OCI-LY7 (cell line): ENCODE results near the gene SRSF2. TPM values are rescaled to one million over a fixed set of nuclear protein-coding genes. Genes with fewer than 3 reads are reported as not detected.
A peak's percentile ranks its signal among the peaks of the same experiment; 100 is the strongest.

Experiments used
- BruUV-seq: library from RNA; stranded (reverse); fragments of 400-500 nt; replicated peaks from 2 replicates; lab custom pipeline; 2021; lab: Mats Ljungman, UMichigan
- CTCF ChIA-PET: fragments of 300-600 bp; sonication (Branson Sonifier 250); formaldehyde crosslinking; loops from one replicate; lab custom pipeline; 2022; ENCODE audit warnings: antibody characterized with exemption; ENCODE audit not compliant: unreplicated experiment; lab: Charles Lee
- POLR2A ChIA-PET: fragments of 300-600 bp; sonication (Branson Sonifier 250); formaldehyde crosslinking; loops from one replicate; lab custom pipeline; 2022; ENCODE audit warnings: antibody characterized with exemption; lab: Charles Lee
- DNase-seq: peaks from one replicate; pipeline ENCODE4 v3.0.0-alpha.2; 2015; ENCODE audit warnings: low spot score
- H2AFZ ChIP-seq: fragments of 200-600 bp; sonication (generic), shearing (Covaris generic); 2 replicates; pipeline ENCODE4 v1.6.1; 2014; ENCODE audit warnings: mild to moderate bottlenecking, antibody characterized with exemption, low read length, moderate library complexity
- H3K27ac ChIP-seq: fragments of 200-600 bp; sonication (generic); 2 replicates; pipeline ENCODE4 v1.5.1; 2014; ENCODE audit warnings: mixed run types, low read depth, mild to moderate bottlenecking, moderate library complexity, low read length, inconsistent platforms; ENCODE audit not compliant: poor library complexity, severe bottlenecking
- H3K36me3 ChIP-seq: fragments of 200-600 bp; sonication (generic); 2 replicates; pipeline ENCODE4 v1.6.1; 2014; ENCODE audit warnings: mild to moderate bottlenecking, antibody characterized with exemption, low read length, moderate library complexity, mixed read lengths; ENCODE audit not compliant: insufficient read depth
- H3K4me1 ChIP-seq: fragments of 200-600 bp; sonication (generic); 2 replicates; pipeline ENCODE4 v1.5.1; 2014; ENCODE audit warnings: mild to moderate bottlenecking, low read length; ENCODE audit not compliant: insufficient read depth, poor library complexity, severe bottlenecking
- H3K4me2 ChIP-seq: fragments of 200-600 bp; sonication (generic); 2 replicates; pipeline ENCODE4 v1.6.1; 2014; ENCODE audit warnings: mild to moderate bottlenecking, low read length
- H3K4me3 ChIP-seq: fragments of 200-600 bp; sonication (generic); 2 replicates; pipeline ENCODE4 v1.5.1; 2014; ENCODE audit warnings: mild to moderate bottlenecking, low read depth, low read length; ENCODE audit not compliant: poor library complexity, severe bottlenecking
- H3K79me2 ChIP-seq: fragments of 200-600 bp; sonication (generic); 2 replicates; pipeline ENCODE4 v1.6.1; 2016; ENCODE audit warnings: low read depth, mild to moderate bottlenecking, low read length, moderate library complexity, mixed read lengths; ENCODE audit not compliant: insufficient read depth
- H3K9me2 ChIP-seq: fragments of 200-600 bp; sonication (generic); 2 replicates; pipeline ENCODE4 v1.6.1; 2016; ENCODE audit warnings: mild to moderate bottlenecking, low read length, mixed read lengths; ENCODE audit not compliant: insufficient read depth
- H3K9me3 ChIP-seq: fragments of 200-600 bp; sonication (generic); 2 replicates; pipeline ENCODE4 v1.6.1; 2014; ENCODE audit warnings: mild to moderate bottlenecking, mixed run types, low read length, mixed read lengths
- H4K20me1 ChIP-seq: fragments of 200-600 bp; sonication (generic); 2 replicates; pipeline ENCODE4 v1.6.1; 2014; ENCODE audit warnings: mild to moderate bottlenecking, antibody characterized with exemption, low read length, moderate library complexity, mixed read lengths; ENCODE audit not compliant: insufficient read depth
- CTCF ChIP-seq: fragments of 200-600 bp; sonication (generic); conservative IDR thresholded peaks from 2 replicates; pipeline ENCODE4 v1.5.1; 2014; ENCODE audit warnings: mild to moderate bottlenecking, antibody characterized with exemption, low read length, moderate library complexity, mixed read lengths
- EZH2phosphoT487 ChIP-seq: fragments of 200-600 bp; sonication (generic); IDR thresholded peaks from 2 replicates; pipeline ENCODE4 v1.6.1; 2018; ENCODE audit warnings: low read depth, borderline replicate concordance, mild to moderate bottlenecking, mixed run types, antibody characterized with exemption, low read length, moderate library complexity, mixed read lengths
- intact Hi-C: fragments of 100-400 bp; cut with micrococcal nuclease; formaldehyde crosslinking; loops from one replicate; pipeline ENCODE4 v1.10.0; 2022; ENCODE audit not compliant: unreplicated experiment
- total RNA-seq, 2 experiments: library from RNA; depleted of rRNA in 1 of 2; stranded (reverse); fragments of >200 nt in 1 of 2; shearing (Covaris generic) in 1 of 2; gene quantifications; 2 replicates each; pipeline ENCODE4 v1.2.3, GENCODE V29; 2014 to 2022

The SRSF2 gene
- total RNA-seq, 2 experiments from 2014 or later = 619 to 2,207 TPM

- 0 out of 2 replicates have a peak, but pooled peaks cover under 1% of the 10 kb centered on the region for H3K36me3 ChIP-seq
- H3K27ac ChIP-seq = no peak overlapping the region
- no peaks in the 10 kb centered on the region for H3K9me2 ChIP-seq
- 0 out of 2 replicates have a peak, but pooled peaks have one; percentile 37 for TF ChIP-seq CTCF
- no peak for TF ChIP-seq EZH2phosphoT487
- intact Hi-C loops = no loop called here
- H3K4me3 ChIP-seq = no peak overlapping the region
- BruUV-seq = no TSS peak
- H2AFZ ChIP-seq = no peak overlapping the region
- no peaks in the 10 kb centered on the region for H3K79me2 ChIP-seq
- H3K4me1 ChIP-seq = peaks cover 11% of the 10 kb centered on the region
- no peak overlapping the region for H3K4me2 ChIP-seq
- DNase-seq = no peak
- H3K9me3 ChIP-seq = no peaks in the 10 kb centered on the region
- POLR2A ChIA-PET = interaction anchor here (0.5 kb wide), 1 partner anchor 20 kb away, joined by 3 read pairs; no protein-coding TSS in a partner anchor
- CTCF ChIA-PET = interaction anchor here (0.6 kb wide), 1 partner anchor 180 kb away, joined by 3 read pairs; no protein-coding TSS in a partner anchor
- no peaks in the 10 kb centered on the region for H4K20me1 ChIP-seq
Measured at GRCh38 chr17:76707985-76708807, 28.9 kb downstream of the SRSF2 start.

- intact Hi-C loops = no loop called here
Measured at GRCh38 chr17:76706817-76707216, 30.3 kb downstream of the SRSF2 start.

More at GRCh38 chr17:76706817-76707216, 30.3 kb downstream of the SRSF2 start:
- no peak for DNase-seq
- Histone ChIP-seq H3K9me3 (no peaks in the 10 kb centered on the region), H3K27ac (no peak overlapping the region), H3K4me1 (peaks cover 11% of the 10 kb centered on the region), H2AFZ (no peak overlapping the region), H3K79me2 (no peaks in the 10 kb centered on the region), H3K36me3 (no peaks in the 10 kb centered on the region), H4K20me1 (no peaks in the 10 kb centered on the region), H3K4me3 (no peak overlapping the region), H3K9me2 (no peaks in the 10 kb centered on the region), H3K4me2 (no peak overlapping the region)
- BruUV-seq = no TSS peak
- ChIA-PET CTCF (no interaction called here), POLR2A (no interaction called here)
- TF ChIP-seq CTCF = no peak
- TF ChIP-seq EZH2phosphoT487 = no peak
